ENCODE measurements around the gene PTPRD.

DNA sequence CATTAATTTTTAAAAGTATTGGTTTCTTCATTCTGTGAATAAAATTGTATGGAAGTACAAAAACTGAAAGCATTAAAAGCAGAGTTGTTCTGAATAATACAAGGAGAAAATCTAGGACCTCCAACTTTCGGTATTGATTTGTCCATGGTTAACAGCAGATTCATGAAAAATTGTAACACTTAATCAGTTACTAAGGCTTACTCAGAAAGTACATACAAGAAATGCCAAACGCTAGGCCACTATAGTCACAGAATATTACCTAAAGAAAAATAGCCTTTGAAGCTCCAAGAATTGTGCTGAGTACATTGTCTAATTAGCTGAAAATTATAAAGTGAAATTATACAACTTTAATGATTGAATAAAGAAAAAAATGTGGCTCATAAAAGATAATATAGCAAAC, 271.7 kb downstream of the PTPRD start:
- TF ChIP-seq CTCF (IDR thresholded peaks at IDR 0.05) (no peak), POLR2A (IDR thresholded peaks at IDR 0.05) (no peak), EP300 (IDR thresholded peaks at IDR 0.05) (no peak)

All from ovary (tissue), 3 donors.